HCT116 (cell line): ENCODE measurements around the gene TASL. TPM values are rescaled to one million over a fixed set of nuclear protein-coding genes. Genes with fewer than 3 reads are reported as not detected.

Experiments
- ATAC-seq: fragments of 200-7000 bp; cut with Tn5 transposase; 2 replicates; pipeline ENCODE4 v1.9.1; 2020; ENCODE audit warnings: mild to moderate bottlenecking, moderate library complexity
- BruUV-seq: library from RNA; stranded (reverse); fragments of 400-500 nt; replicated peaks from 2 replicates; lab custom pipeline; 2021; lab: Mats Ljungman, UMichigan
- CTCF ChIA-PET: fragments of 300-600 bp; sonication (Branson Sonifier 250); formaldehyde crosslinking; loops from one replicate; lab custom pipeline; 2021; ENCODE audit warnings: antibody characterized with exemption; lab: Charles Lee
- POLR2A ChIA-PET: fragments of 300-600, 350-600 bp; sonication (Branson Sonifier 250); formaldehyde crosslinking; loops from one replicate; lab custom pipeline; 2021; ENCODE audit warnings: antibody characterized with exemption; lab: Charles Lee
- RAD21 ChIA-PET, 2 experiments: fragments of 300-600 bp; sonication (Branson Sonifier 250); formaldehyde crosslinking; loops; one replicate each; lab custom pipeline; 2023; ENCODE audit warnings: low total read pairs in 2 of 2; ENCODE audit not compliant: uncharacterized antibody in 2 of 2, unreplicated experiment in 2 of 2, low non-redundant PET in 1 of 2; lab: Charles Lee
- DNase-seq: peaks from one replicate; pipeline ENCODE4 v3.0.0-alpha.2; 2010; ENCODE audit warnings: low read depth, low spot score
- H2AFZ ChIP-seq: fragments of 200-600 bp; shearing (Covaris generic), sonication (generic); 2 replicates; pipeline ENCODE4 v1.6.1; 2017; ENCODE audit warnings: low read depth, mixed run types, mixed read lengths, antibody characterized with exemption, low read length; ENCODE audit not compliant: poor library complexity, severe bottlenecking
- H3K27ac ChIP-seq: 2 replicates; pipeline ENCODE4 v1.5.1; 2012; ENCODE audit warnings: low read depth, low read length
- H3K27me3 ChIP-seq: fragments of 200-600 bp; sonication (generic); 2 replicates; pipeline ENCODE4 v1.6.1; 2016; ENCODE audit warnings: mixed run types, low read length, mixed read lengths; ENCODE audit not compliant: insufficient read depth
- H3K36me3 ChIP-seq, 2 experiments: fragments of 200-500 bp in 1 of 2; fragments of 200-600 bp in 1 of 2; sonication (Bioruptor generic) in 1 of 2; sonication (generic) in 1 of 2; 2 replicates each; pipeline versions ENCODE4 v1.5.1 to v1.6.1; 2014 to 2016; ENCODE audit warnings: low read length in 2 of 2, inconsistent platforms in 1 of 2, mixed read lengths in 1 of 2, mixed run types in 1 of 2; ENCODE audit not compliant: insufficient read depth in 2 of 2, control insufficient read depth in 1 of 2
- H3K4me1 ChIP-seq, 2 experiments: fragments of 200-600 bp in 1 of 2; sonication (generic) in 1 of 2; 2 replicates each; pipeline versions ENCODE4 v1.5.1 to v1.6.1; 2012 to 2017; ENCODE audit warnings: low read length in 2 of 2, inconsistent platforms in 1 of 2, mild to moderate bottlenecking in 1 of 2, mixed read lengths in 1 of 2, mixed run types in 1 of 2, moderate library complexity in 1 of 2; ENCODE audit not compliant: insufficient read depth in 2 of 2, control insufficient read depth in 1 of 2
- H3K4me2 ChIP-seq: fragments of 200-600 bp; sonication (generic); 2 replicates; pipeline ENCODE4 v1.6.1; 2017; ENCODE audit warnings: mixed run types, low read length, mixed read lengths
- H3K4me3 ChIP-seq, 2 experiments: fragments of 200-600 bp in 1 of 2; sonication (generic) in 1 of 2; replicated peaks in 1 of 2; 2 replicates each; pipeline ENCODE4 v1.5.1; 2011 to 2016; ENCODE audit warnings: low read length in 2 of 2, control low read depth in 1 of 2, low read depth in 1 of 2, mild to moderate bottlenecking in 1 of 2, mixed read lengths in 1 of 2, mixed run types in 1 of 2
- H3K79me2 ChIP-seq: fragments of 200-600 bp; sonication (generic); 2 replicates; pipeline ENCODE4 v1.6.1; 2017; ENCODE audit warnings: mild to moderate bottlenecking, mixed run types, low read length, moderate library complexity, mixed read lengths; ENCODE audit not compliant: insufficient read depth
- H3K9ac ChIP-seq: fragments of 200-600 bp; sonication (generic); 2 replicates; pipeline ENCODE4 v1.6.1; 2016; ENCODE audit warnings: low read length, mixed read lengths
- H3K9me2 ChIP-seq: fragments of 200-600 bp; sonication (generic), shearing (Covaris generic); 2 replicates; pipeline ENCODE4 v1.6.1; 2017; ENCODE audit warnings: mixed run types, mild to moderate bottlenecking, moderate library complexity; ENCODE audit not compliant: insufficient read depth
- H3K9me3 ChIP-seq, 2 experiments: fragments of 200-500 bp in 1 of 2; fragments of 200-600 bp in 1 of 2; sonication (Bioruptor generic) in 1 of 2; sonication (generic) in 1 of 2; 2 replicates each; pipeline ENCODE4 v1.6.1; 2014 to 2017; ENCODE audit warnings: low read length in 2 of 2, mixed read lengths in 2 of 2, inconsistent platforms in 1 of 2, low read depth in 1 of 2, mild to moderate bottlenecking in 1 of 2, mixed run types in 1 of 2, moderate library complexity in 1 of 2; ENCODE audit not compliant: control insufficient read depth in 1 of 2, insufficient read depth in 1 of 2
- H4K20me1 ChIP-seq: fragments of 200-600 bp; sonication (generic), shearing (Covaris generic); 2 replicates; pipeline ENCODE4 v1.6.1; 2017; ENCODE audit warnings: mixed run types, mild to moderate bottlenecking, moderate library complexity; ENCODE audit not compliant: insufficient read depth
- CBX3 ChIP-seq: IDR thresholded peaks from 2 replicates; pipeline ENCODE4 v1.6.1; 2012; ENCODE audit warnings: low read depth
- CEBPB ChIP-seq: IDR thresholded peaks from 2 replicates; pipeline ENCODE4 v1.6.1; 2012; ENCODE audit warnings: low read depth
- EGR1 ChIP-seq: IDR thresholded peaks from 2 replicates; pipeline ENCODE4 v1.6.1; 2012; ENCODE audit warnings: low read depth
- EZH2phosphoT487 ChIP-seq: fragments of 200-600 bp; IDR thresholded peaks from 2 replicates; pipeline ENCODE4 v1.6.1; 2018; ENCODE audit warnings: antibody characterized with exemption, borderline replicate concordance
- FOSL1 ChIP-seq: IDR thresholded peaks from 2 replicates; pipeline ENCODE4 v1.6.1; 2012; ENCODE audit warnings: low read depth
- POLR2A ChIP-seq: IDR thresholded peaks from 2 replicates; pipeline ENCODE4 v1.7.0; 2011; ENCODE audit warnings: borderline replicate concordance; ENCODE audit not compliant: insufficient read depth, insufficient read length; ENCODE audit errors: extremely low read depth
- POLR2AphosphoS5 ChIP-seq: IDR thresholded peaks from 2 replicates; pipeline ENCODE4 v1.6.1; 2011; ENCODE audit warnings: mild to moderate bottlenecking, low read depth, low read length, moderate library complexity
- RAD21 ChIP-seq: IDR thresholded peaks from 2 replicates; pipeline ENCODE4 v1.6.1; 2012; ENCODE audit warnings: low read depth, mild to moderate bottlenecking
- SIN3A ChIP-seq: IDR thresholded peaks from 2 replicates; pipeline ENCODE4 v1.6.1; 2012; ENCODE audit warnings: low read depth
- SP1 ChIP-seq: IDR thresholded peaks from 2 replicates; pipeline ENCODE4 v1.6.1; 2012; ENCODE audit warnings: low read depth
- TCF7L2 ChIP-seq: IDR thresholded peaks from 2 replicates; pipeline ENCODE4 v1.7.0; 2011; ENCODE audit warnings: borderline replicate concordance, inconsistent platforms; ENCODE audit not compliant: insufficient read depth, insufficient read length; ENCODE audit errors: extremely low read depth
- ZFX ChIP-seq: fragments of 450-650 bp; IDR thresholded peaks from 2 replicates; pipeline ENCODE4 v1.6.1; 2017
- ZNF274 ChIP-seq: fragments of 200-500 bp; sonication (Bioruptor generic); IDR thresholded peaks from 2 replicates; pipeline ENCODE4 v1.6.1; 2014; ENCODE audit warnings: mild to moderate bottlenecking, low read depth, low read length, inconsistent platforms
- intact Hi-C: fragments of 100-400 bp; cut with micrococcal nuclease; formaldehyde crosslinking; loops from 2 replicates; pipeline ENCODE4 v1.10.0; 2022
- total RNA-seq: library from RNA; stranded (reverse); gene quantifications from one replicate; pipeline ENCODE4 v1.2.1, GENCODE V29; 2021; ENCODE audit not compliant: unreplicated experiment
- TF ChIP-seq, protein P1 (sequence below): IDR thresholded peaks from 2 replicates; pipeline ENCODE4 v1.6.1; 2012
- TF ChIP-seq, protein P2 (sequence below): IDR thresholded peaks from 2 replicates; pipeline ENCODE4 v1.6.1; 2012
- TF ChIP-seq, protein P3 (sequence below), 3 experiments: fragments of 200-600 bp in 1 of 3; sonication (generic) in 1 of 3; IDR thresholded peaks in 2 of 3; conservative IDR thresholded peaks in 1 of 3; 2 replicates each; pipeline ENCODE4 v1.5.1; 2012 to 2017; ENCODE audit warnings: low read depth in 2 of 3, low read length in 2 of 3, antibody characterized with exemption in 1 of 3, borderline replicate concordance in 1 of 3, control low read depth in 1 of 3, mild to moderate bottlenecking in 1 of 3, mixed read lengths in 1 of 3, mixed run types in 1 of 3, moderate library complexity in 1 of 3; ENCODE audit not compliant: insufficient read depth in 1 of 3
- TF ChIP-seq, protein P4 (sequence below): IDR thresholded peaks from 2 replicates; pipeline ENCODE4 v1.6.1; 2011; ENCODE audit warnings: mild to moderate bottlenecking, low read length, moderate library complexity; ENCODE audit not compliant: insufficient replicate concordance; ENCODE audit errors: extremely low read depth

TASL gene
- total RNA-seq, 1 experiment from 2014 or later: not detected

DNA sequence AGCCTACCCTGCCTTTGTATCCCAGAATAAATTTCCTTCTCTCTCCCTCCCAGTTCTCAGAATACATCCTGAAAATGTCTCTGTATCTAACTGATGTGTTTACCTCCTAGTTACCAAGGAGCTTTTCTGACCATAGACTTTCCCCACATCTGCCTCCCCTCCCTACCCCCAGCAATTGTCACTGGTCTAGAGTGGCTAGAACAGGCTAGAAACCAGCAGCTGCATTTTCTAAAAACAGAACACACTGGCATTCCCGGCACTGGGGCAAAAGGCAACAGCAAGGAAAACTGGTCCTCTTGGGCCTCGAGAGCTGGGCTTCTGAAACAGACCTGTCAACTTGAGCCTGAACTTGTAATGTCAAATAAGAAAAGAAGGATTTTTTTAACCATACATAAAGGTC lies 16.4 kb downstream of the TASL start:
- no peak for TF ChIP-seq SIN3A
- TF ChIP-seq TCF7L2: no peak
- TF ChIP-seq POLR2A: no peak
- no peak for TF ChIP-seq SP1
- no peak for TF ChIP-seq RAD21
- no peak for TF ChIP-seq EGR1
- TF ChIP-seq POLR2AphosphoS5: no peak
- TF ChIP-seq CEBPB: no peak
- no peak for TF ChIP-seq EZH2phosphoT487
- TF ChIP-seq, protein P1, sequence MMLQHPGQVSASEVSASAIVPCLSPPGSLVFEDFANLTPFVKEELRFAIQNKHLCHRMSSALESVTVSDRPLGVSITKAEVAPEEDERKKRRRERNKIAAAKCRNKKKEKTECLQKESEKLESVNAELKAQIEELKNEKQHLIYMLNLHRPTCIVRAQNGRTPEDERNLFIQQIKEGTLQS: no peak
- TF ChIP-seq, protein P2, sequence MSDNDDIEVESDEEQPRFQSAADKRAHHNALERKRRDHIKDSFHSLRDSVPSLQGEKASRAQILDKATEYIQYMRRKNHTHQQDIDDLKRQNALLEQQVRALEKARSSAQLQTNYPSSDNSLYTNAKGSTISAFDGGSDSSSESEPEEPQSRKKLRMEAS: no peak
- TF ChIP-seq, protein P3, sequence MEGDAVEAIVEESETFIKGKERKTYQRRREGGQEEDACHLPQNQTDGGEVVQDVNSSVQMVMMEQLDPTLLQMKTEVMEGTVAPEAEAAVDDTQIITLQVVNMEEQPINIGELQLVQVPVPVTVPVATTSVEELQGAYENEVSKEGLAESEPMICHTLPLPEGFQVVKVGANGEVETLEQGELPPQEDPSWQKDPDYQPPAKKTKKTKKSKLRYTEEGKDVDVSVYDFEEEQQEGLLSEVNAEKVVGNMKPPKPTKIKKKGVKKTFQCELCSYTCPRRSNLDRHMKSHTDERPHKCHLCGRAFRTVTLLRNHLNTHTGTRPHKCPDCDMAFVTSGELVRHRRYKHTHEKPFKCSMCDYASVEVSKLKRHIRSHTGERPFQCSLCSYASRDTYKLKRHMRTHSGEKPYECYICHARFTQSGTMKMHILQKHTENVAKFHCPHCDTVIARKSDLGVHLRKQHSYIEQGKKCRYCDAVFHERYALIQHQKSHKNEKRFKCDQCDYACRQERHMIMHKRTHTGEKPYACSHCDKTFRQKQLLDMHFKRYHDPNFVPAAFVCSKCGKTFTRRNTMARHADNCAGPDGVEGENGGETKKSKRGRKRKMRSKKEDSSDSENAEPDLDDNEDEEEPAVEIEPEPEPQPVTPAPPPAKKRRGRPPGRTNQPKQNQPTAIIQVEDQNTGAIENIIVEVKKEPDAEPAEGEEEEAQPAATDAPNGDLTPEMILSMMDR (IDR thresholded peaks at IDR 0.05 in 2 of 3, conservative IDR thresholded peaks at IDR 0.05 in 1 of 3; ENCODE audit: borderline replicate concordance in 1 of 3, insufficient read depth in 1 of 3, low read depth in 2 of 3, low read length in 2 of 3): no peak
- no peak for TF ChIP-seq ZNF274
- no peak for TF ChIP-seq ZFX
- TF ChIP-seq FOSL1: no peak
- no peak for TF ChIP-seq CBX3
- TF ChIP-seq, protein P4, sequence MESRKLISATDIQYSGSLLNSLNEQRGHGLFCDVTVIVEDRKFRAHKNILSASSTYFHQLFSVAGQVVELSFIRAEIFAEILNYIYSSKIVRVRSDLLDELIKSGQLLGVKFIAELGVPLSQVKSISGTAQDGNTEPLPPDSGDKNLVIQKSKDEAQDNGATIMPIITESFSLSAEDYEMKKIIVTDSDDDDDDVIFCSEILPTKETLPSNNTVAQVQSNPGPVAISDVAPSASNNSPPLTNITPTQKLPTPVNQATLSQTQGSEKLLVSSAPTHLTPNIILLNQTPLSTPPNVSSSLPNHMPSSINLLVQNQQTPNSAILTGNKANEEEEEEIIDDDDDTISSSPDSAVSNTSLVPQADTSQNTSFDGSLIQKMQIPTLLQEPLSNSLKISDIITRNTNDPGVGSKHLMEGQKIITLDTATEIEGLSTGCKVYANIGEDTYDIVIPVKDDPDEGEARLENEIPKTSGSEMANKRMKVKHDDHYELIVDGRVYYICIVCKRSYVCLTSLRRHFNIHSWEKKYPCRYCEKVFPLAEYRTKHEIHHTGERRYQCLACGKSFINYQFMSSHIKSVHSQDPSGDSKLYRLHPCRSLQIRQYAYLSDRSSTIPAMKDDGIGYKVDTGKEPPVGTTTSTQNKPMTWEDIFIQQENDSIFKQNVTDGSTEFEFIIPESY: no peak
- no peak for ATAC-seq
- Histone ChIP-seq H3K4me2 (no peak overlapping the region), H3K9ac (no peak overlapping the region), H3K27ac (no peak overlapping the region), H3K79me2 (no peaks in the 10 kb centered on the region), H3K27me3 (no peaks in the 10 kb centered on the region), H2AFZ (no peak overlapping the region), H4K20me1 (no peaks in the 10 kb centered on the region), H3K9me2 (no peaks in the 10 kb centered on the region), H3K4me3 (no peak overlapping the region), H3K4me1 (no peaks in the 10 kb centered on the region), H3K36me3 (no peaks in the 10 kb centered on the region), H3K9me3 (no peaks in the 10 kb centered on the region)
- no TSS peak for BruUV-seq
- ChIA-PET RAD21 (no interaction called here), CTCF (no interaction called here), POLR2A (no interaction called here)
- DNase-seq: no peak
- intact Hi-C loops: no loop called here
